AG10803 (cell line): ENCODE data around the gene TFF1.

Experiments used
- DNase-seq: peaks from one replicate; pipeline ENCODE4 v3.0.0; 2010; ENCODE audit warnings: low read depth
- H3K4me3 ChIP-seq: 2 replicates; pipeline ENCODE4 v1.5.1; 2011; ENCODE audit warnings: mild to moderate bottlenecking, low read length, control low read depth
- TF ChIP-seq, protein P1 (sequence below): conservative IDR thresholded peaks from 2 replicates; pipeline ENCODE4 v1.5.1; 2011; ENCODE audit warnings: mild to moderate bottlenecking, low read length, control low read depth, inconsistent platforms

The TFF1 gene

GRCh38 chr21:42375966-42376337 lies 9.6 kb upstream of the TFF1 start:
- TF ChIP-seq, protein P1, sequence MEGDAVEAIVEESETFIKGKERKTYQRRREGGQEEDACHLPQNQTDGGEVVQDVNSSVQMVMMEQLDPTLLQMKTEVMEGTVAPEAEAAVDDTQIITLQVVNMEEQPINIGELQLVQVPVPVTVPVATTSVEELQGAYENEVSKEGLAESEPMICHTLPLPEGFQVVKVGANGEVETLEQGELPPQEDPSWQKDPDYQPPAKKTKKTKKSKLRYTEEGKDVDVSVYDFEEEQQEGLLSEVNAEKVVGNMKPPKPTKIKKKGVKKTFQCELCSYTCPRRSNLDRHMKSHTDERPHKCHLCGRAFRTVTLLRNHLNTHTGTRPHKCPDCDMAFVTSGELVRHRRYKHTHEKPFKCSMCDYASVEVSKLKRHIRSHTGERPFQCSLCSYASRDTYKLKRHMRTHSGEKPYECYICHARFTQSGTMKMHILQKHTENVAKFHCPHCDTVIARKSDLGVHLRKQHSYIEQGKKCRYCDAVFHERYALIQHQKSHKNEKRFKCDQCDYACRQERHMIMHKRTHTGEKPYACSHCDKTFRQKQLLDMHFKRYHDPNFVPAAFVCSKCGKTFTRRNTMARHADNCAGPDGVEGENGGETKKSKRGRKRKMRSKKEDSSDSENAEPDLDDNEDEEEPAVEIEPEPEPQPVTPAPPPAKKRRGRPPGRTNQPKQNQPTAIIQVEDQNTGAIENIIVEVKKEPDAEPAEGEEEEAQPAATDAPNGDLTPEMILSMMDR = no peak
- DNase-seq = no peak
- no peak overlapping the region for H3K4me3 ChIP-seq

DNA sequence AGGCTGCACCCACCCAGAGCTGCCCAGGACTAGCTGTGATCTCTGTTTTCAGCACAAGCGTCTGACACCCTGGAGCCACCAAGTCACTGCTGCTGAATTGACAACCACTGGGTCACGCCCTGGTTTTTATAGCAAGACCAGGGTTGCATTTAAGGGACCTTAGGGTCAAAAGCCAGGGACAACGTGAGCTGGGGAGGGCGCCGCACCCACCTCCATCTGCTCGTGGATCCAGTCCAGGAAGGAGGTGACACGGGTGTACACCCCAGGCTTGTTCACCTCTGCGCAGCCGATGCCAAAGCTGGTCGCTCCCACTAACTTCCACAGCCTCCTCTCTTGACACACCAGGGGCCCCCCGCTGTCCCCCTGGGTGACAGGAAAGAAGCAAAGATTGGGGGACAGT lies 9.2 kb upstream of the TFF1 start:
- no peak for DNase-seq
- TF ChIP-seq, protein P1 = no peak
- H3K4me3 ChIP-seq = no peak overlapping the region

- no peak for DNase-seq
- TF ChIP-seq, protein P1 = no peak
- H3K4me3 ChIP-seq = no peak overlapping the region
Observed at GRCh38 chr21:42374864-42375499, 8.6 kb upstream of the TFF1 start.

- no peak for DNase-seq
- no peak overlapping the region for H3K4me3 ChIP-seq
- TF ChIP-seq, protein P1 = no peak
Observed at GRCh38 chr21:42374457-42374856, 8.1 kb upstream of the TFF1 start.

DNA sequence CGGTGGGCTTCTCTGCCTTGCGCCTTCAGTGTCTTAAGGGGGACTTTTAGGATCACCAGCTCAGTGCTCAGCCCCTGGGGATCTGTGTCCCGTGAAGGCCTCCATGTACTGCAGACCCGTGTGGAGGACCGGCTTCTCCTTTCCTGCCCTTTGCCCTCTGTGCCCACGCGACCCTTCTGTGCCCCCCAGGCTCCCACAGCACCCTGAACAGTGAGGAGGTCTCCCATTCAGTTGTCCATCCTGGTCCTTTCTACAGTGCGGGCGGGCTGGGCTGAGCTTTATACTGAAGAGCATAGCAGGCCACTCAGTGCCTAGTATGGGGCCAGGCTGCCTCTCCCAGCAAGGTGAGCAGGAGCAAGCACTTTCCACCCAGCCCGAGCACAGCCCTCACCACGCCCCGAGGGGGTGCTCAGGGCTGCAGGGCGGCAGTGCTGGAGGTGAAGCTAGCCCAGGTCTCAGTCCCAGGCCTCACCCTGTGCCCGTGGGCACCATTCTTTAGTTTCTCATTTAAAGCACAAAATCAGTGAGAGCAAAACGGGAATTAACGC lies 7.6 kb upstream of the TFF1 start:
- no peak overlapping the region for H3K4me3 ChIP-seq
- DNase-seq = no peak
- TF ChIP-seq, protein P1 = no peak

DNA sequence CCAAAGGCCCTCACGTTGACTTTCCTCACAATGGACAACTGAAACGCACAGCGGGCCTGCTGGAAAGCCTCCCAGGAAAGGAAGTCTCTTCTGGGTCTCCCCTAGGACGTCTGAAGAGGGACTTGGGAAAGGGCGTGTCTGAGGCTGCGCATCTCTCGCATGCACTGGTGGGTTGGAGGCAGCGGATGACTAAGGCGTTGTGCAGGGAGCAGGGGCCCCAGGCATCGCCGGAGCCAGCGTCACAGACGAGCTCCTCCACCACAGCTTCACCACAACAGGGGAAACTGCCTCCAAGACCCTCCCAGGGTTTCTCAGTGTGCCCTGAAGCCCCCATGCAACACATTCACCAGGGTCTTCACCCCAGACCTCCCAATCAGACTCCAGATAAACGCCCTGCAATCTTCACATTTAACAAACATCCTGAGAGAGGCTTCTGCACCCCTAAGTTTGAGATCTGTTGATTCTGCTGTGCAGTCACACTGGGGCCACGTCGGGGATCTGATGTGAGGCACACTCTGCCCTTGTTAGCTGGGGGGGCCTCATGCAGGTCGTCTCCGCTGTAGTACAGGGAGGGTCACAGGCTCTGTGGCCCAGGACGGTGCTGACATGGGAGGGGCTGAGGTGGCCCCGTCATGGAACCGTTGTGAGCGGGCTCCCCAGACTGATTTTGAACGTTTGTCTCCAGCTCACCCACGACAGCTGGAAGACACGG lies 7.0 kb upstream of the TFF1 start:
- H3K4me3 ChIP-seq = no peak overlapping the region
- no peak for DNase-seq
- TF ChIP-seq, protein P1 = no peak
